HepG2 (cell line): Measurements from ENCODE around the gene SHLD1. TPM values are rescaled to one million over a fixed set of nuclear protein-coding genes. Genes with fewer than 3 reads are reported as not detected.

Experiments
- FOXK1 ChIP-seq: sonication (generic); formaldehyde crosslinking; IDR thresholded peaks from 2 replicates; pipeline ENCODE4 v1.4.0; 2020; ENCODE audit warnings: low read depth, missing genetic modification reagents, borderline replicate concordance
- GPBP1L1 ChIP-seq: sonication (generic); formaldehyde crosslinking; IDR thresholded peaks from 2 replicates; pipeline ENCODE4 v1.5.0; 2020; ENCODE audit warnings: mild to moderate bottlenecking, missing genetic modification reagents
- HNF4A ChIP-seq: sonication (generic); formaldehyde crosslinking; IDR thresholded peaks from 2 replicates; pipeline ENCODE4 v1.4.0; 2020; ENCODE audit warnings: missing genetic modification reagents
- HOXA9 ChIP-seq: sonication (generic); formaldehyde crosslinking; IDR thresholded peaks from 2 replicates; pipeline ENCODE4 v1.8.1; 2022; ENCODE audit warnings: missing genetic modification reagents, mild to moderate bottlenecking, moderate library complexity, borderline replicate concordance
- IRF2 ChIP-seq: IDR thresholded peaks from 2 replicates; pipeline ENCODE4 v1.6.1; 2018; ENCODE audit warnings: missing genetic modification reagents, missing compliant biosample characterization
- MEIS2 ChIP-seq: sonication (generic); formaldehyde crosslinking; IDR thresholded peaks from 2 replicates; pipeline ENCODE4 v1.9.0; 2021; ENCODE audit warnings: mild to moderate bottlenecking, missing genetic modification reagents
- NFKB2 ChIP-seq: sonication (generic); formaldehyde crosslinking; IDR thresholded peaks from 2 replicates; pipeline ENCODE4 v1.4.0; 2020; ENCODE audit warnings: missing genetic modification reagents, borderline replicate concordance
- YEATS2 ChIP-seq: sonication (generic); formaldehyde crosslinking; IDR thresholded peaks from 2 replicates; pipeline ENCODE4 v1.4.0; 2020; ENCODE audit warnings: missing genetic modification reagents, borderline replicate concordance
- ZNF331 ChIP-seq: sonication (generic); formaldehyde crosslinking; IDR thresholded peaks from 2 replicates; pipeline ENCODE4 v1.4.0; 2020; ENCODE audit warnings: missing genetic modification reagents
- ZNF350 ChIP-seq: sonication (generic); formaldehyde crosslinking; IDR thresholded peaks from 2 replicates; pipeline ENCODE4 v1.4.0; 2020; ENCODE audit warnings: mild to moderate bottlenecking, low read depth, missing genetic modification reagents, borderline replicate concordance
- ZNF788 ChIP-seq: sonication (generic); formaldehyde crosslinking; IDR thresholded peaks from 2 replicates; pipeline ENCODE4 v1.5.0; 2020; ENCODE audit warnings: mild to moderate bottlenecking, missing genetic modification reagents, borderline replicate concordance
- ZNF816 ChIP-seq: sonication (generic); formaldehyde crosslinking; IDR thresholded peaks from 2 replicates; pipeline ENCODE4 v1.8.0; 2022; ENCODE audit warnings: missing genetic modification reagents, mild to moderate bottlenecking, borderline replicate concordance
- polyA plus RNA-seq, 8 experiments: library from polyadenylated mRNA; depleted of rRNA in 3 of 8; stranded (reverse) in 7 of 8; unstranded in 1 of 8; fragments of >200 nt; fragmentation: Illumina TruSeq in 4 of 8; extraction: Trizol in 4 of 8; gene quantifications; 2 replicates each; pipeline versions ENCODE4 v1.2.1 to v1.2.3, GENCODE V29; 2011 to 2016; ENCODE audit warnings: low read depth in 4 of 8, missing spikeins in 1 of 8, mixed read lengths in 1 of 8; ENCODE audit not compliant: insufficient read depth in 1 of 8
- total RNA-seq, 5 experiments: library from RNA; depleted of rRNA; stranded (reverse); fragments of >200 nt; fragmentation: Illumina TruSeq; extraction: Trizol; gene quantifications; 2 replicates each; pipeline ENCODE4 v1.2.3, GENCODE V29; 2016; ENCODE audit warnings: low read depth in 1 of 5

Gene SHLD1
- total and polyA plus RNA-seq, 2 of the 13 experiments (the other 11 are each of a cell fraction or from before 2014, with no cell fraction given), result 8.9 to 10.0 TPM

GRCh38 chr20:5806457-5807263 lies 56.5 kb downstream of the SHLD1 start (continued):
- TF ChIP-seq NFKB2 (CRISPR knock-in tag) (no peak), ZNF788 (CRISPR knock-in tag) (0 out of 2 replicates have a peak, but pooled peaks have one; percentile 30), FOXK1 (CRISPR knock-in tag) (0 out of 2 replicates have a peak, but pooled peaks have one; percentile 34), ZNF816 (CRISPR knock-in tag) (no peak), HNF4A (CRISPR knock-in tag) (peak; percentile 32), ZNF350 (CRISPR knock-in tag) (peak; percentile 18; the same call in 1 of the 2 replicates), IRF2 (CRISPR knock-in tag) (peak; percentile 46; the same call in 1 of the 2 replicates), MEIS2 (CRISPR knock-in tag) (no peak), YEATS2 (CRISPR knock-in tag) (no peak), ZNF331 (CRISPR knock-in tag) (0 out of 2 replicates have a peak, but pooled peaks have one; percentile 9), HOXA9 (CRISPR knock-in tag) (no peak), GPBP1L1 (no peak)
